ENCODE results near the gene APBA3. TPM values are rescaled to one million over a fixed set of nuclear protein-coding genes. Genes with fewer than 3 reads are reported as not detected.

APBA3 gene
- total and polyA plus RNA-seq, 9 of the 15 experiments (the other 6 are each of a cell fraction or from before 2014, with no cell fraction given) = 0.10 to 29.5 (median 11.5) TPM

- no peak for TF ChIP-seq ZNF449 (CRISPR knock-in tag; IDR thresholded peaks at IDR 0.05)
- peak; percentile 100 for TF ChIP-seq HNRNPLL (IDR thresholded peaks at IDR 0.05; ENCODE audit: low read depth, low read length, poor library complexity, severe bottlenecking)
- TF ChIP-seq CTCF (IDR thresholded peaks at IDR 0.05 in 2 of 3, conservative IDR thresholded peaks at IDR 0.05 in 1 of 3; ENCODE audit: insufficient read depth in 2 of 3, low read depth in 1 of 3, low read length in 3 of 3) = peak; percentile 75 to 91 (median 84)
- peak; percentile 84 for TF ChIP-seq RBFOX2 (IDR thresholded peaks at IDR 0.05; ENCODE audit: low read depth, low read length)
- 0 out of 2 replicates have a peak, but pooled peaks have one; percentile 17 for TF ChIP-seq SMARCA5 (IDR thresholded peaks at IDR 0.05)
- TF ChIP-seq SNAPC5 (CRISPR knock-in tag; IDR thresholded peaks at IDR 0.05) = no peak
- peak; percentile 71; the same call in 1 of the 2 replicates for TF ChIP-seq SIN3B (IDR thresholded peaks at IDR 0.05; ENCODE audit: low read depth)
- no peak for TF ChIP-seq TFAM (CRISPR knock-in tag; conservative IDR thresholded peaks at IDR 0.05)
- peak; percentile 39; the same call in 1 of the 2 replicates for TF ChIP-seq FOXM1 (IDR thresholded peaks at IDR 0.05; ENCODE audit: low read depth)
- TF ChIP-seq FOXM1 (CRISPR knock-in tag; IDR thresholded peaks at IDR 0.05; ENCODE audit: low read depth) = no peak
- no peak for TF ChIP-seq ZFP30 (CRISPR knock-in tag; IDR thresholded peaks at IDR 0.05; ENCODE audit: borderline replicate concordance)
- TF ChIP-seq FOXP1 (CRISPR knock-in tag; IDR thresholded peaks at IDR 0.05) = peak; percentile 68; the same call in 1 of the 2 replicates
- TF ChIP-seq KDM1A (IDR thresholded peaks at IDR 0.05) = peak in 1 of 2 experiments; percentile 53; a peak in 1 of 4 replicates
- TF ChIP-seq HMBOX1 (IDR thresholded peaks at IDR 0.05) = no peak
- TF ChIP-seq NKRF (IDR thresholded peaks at IDR 0.05; ENCODE audit: borderline replicate concordance) = peak; percentile 83
- TF ChIP-seq DNMT1 (IDR thresholded peaks at IDR 0.05) = 0 out of 2 replicates have a peak, but pooled peaks have one; percentile 71
- no peak for TF ChIP-seq GTF2B (IDR thresholded peaks at IDR 0.05; ENCODE audit: extremely low read depth, insufficient read length)
- TF ChIP-seq NR3C1 (CRISPR knock-in tag; IDR thresholded peaks at IDR 0.05) = no peak
- peak; percentile 36; the same call in 1 of the 2 replicates for TF ChIP-seq ZNF766 (CRISPR knock-in tag; conservative IDR thresholded peaks at IDR 0.05)
- 0 out of 2 replicates have a peak, but pooled peaks have one; percentile 18 for TF ChIP-seq KLF1 (tag; IDR thresholded peaks at IDR 0.05)
Observed at GRCh38 chr19:3761382-3762129, at the start of gene APBA3 (continued).
